Activated CD4-positive, alpha-beta T cell treated with anti-CD3 and anti-CD28 coated beads, Interleukin-10, Interleukin-2, amounts not matched to agents 100 ng/mL and 50 ng/mL, durations not matched to agents 16 hours and 8 hours (primary cell): Measurements from ENCODE around the gene ART3.

ENCODE experiments used
- DNase-seq: peaks from one replicate; pipeline ENCODE4 v3.0.0-alpha.2; 2020

Gene ART3

DNA sequence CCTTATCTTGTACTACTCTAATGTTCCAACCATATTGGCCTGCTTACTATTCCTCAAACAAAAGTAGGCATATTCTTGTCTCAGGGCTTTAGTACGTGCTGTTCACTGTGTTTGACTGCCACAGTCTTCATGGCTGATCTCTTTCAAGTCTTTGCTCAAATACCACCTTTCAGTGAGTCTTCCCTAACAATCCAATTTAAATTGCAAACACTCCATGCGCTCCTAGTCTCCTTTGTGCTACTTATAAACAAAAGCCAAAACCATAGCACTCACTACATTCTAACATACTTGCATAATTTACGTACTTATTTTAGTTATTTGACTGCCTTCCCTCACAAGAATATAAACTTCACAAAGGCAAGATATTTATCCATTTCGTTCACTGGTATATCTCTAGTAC is 1.7 kb upstream of the ART3 start:
- DNase-seq, result no peak

DNA sequence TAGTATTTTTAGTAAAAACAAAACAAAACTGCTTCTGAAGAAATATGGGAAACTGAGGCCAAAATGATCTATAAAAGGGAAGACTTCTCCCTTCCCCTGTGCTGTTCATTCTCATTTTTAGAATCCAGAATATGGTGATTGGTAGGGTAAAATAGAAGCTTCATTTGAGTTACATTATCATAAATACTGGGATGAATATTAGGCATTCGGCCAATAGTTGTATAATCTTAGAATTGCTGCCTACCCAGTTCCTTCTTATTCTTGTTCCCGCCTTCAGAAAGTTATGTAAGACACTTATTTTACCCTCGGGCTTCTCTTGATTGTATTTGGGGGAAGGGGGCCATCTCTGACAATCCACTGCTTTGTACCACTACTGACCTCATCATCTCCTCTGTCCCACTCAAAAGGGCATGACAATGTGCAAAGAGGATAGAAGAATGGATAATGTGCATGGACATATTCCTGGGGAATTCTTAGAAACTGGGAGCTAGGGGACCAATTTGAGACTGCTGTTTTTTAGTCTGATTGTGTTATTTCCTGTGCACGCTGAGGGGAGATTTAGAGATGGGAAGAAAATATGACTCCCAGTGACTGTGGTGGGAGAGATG is 588 bp downstream of the ART3 start:
- no peak for DNase-seq

DNA sequence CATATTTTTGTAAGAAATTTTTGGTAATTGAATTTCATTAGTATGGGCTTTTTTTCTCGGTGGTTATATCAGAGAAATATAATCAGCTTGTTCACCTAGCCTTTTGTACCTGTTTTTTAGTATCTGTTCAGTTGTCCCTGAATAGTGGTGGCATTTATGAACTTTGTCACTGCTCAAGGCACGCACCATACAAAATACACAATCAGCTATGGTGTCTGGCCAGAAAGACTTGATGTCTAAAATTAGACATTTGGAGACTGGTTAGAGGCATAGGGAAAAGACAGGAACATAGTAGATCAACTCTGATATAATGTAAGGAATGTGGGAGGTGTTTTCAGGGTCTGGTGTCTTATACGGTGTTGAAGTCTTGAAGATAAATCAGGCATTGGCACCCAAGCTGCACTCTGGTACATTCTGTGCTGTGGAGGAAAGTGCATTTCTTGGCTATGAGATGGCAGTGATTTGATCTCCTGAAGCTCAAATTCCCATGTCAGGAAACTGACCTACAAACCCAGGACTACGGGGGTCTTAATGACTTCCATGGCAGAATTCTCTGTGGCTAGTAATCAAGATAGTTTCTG is 3.6 kb downstream of the ART3 start:
- no peak for DNase-seq

DNA sequence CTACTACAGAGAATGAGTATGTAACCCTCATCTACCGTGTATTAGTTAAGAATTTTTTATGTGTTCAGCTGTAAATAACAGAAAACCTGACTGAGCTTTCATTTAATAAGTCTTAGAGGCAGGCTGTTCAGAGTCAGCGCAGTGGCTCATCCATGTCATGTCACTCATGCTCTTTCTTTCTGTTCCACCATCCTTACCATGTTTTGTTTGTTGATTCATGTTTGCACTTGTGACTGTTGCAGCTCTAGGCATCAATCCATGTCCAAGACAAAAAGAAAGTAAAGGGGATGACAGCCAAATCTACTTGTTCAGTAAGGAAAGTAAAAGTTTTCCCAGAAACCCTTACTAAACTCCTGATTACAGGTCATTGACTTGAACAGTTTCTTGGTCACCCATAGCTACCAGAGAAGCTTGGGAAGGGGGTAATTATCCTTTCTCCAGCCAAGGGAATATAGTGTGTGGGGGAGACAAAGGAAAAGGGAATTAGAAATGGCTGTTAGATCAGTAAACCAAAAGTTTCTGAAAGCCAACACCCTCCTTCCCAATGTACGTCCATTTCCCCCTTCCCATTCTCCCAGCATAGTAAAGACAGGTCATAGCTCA is 9.0 kb downstream of the ART3 start:
- no peak for DNase-seq

DNA sequence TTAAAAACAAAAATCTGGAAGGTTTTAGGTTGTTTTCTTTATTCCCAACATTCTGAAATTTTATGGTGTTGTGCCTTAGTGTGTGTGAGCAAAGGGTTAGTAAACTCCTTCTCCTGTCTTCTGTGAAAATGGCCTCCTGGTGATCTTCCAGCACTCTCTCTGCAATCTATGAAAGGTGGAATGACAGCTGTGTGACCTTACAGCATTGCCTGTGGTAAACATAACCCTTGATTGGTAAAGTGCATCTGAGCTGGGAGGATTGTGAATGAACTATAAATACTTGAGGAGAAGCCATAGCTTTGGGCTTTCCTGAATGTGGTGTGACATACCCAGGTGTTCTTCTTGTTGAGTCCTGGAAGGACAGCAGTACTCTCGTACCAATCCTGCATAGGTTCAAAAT is 10.0 kb downstream of the ART3 start:
- DNase-seq, result no peak

DNA sequence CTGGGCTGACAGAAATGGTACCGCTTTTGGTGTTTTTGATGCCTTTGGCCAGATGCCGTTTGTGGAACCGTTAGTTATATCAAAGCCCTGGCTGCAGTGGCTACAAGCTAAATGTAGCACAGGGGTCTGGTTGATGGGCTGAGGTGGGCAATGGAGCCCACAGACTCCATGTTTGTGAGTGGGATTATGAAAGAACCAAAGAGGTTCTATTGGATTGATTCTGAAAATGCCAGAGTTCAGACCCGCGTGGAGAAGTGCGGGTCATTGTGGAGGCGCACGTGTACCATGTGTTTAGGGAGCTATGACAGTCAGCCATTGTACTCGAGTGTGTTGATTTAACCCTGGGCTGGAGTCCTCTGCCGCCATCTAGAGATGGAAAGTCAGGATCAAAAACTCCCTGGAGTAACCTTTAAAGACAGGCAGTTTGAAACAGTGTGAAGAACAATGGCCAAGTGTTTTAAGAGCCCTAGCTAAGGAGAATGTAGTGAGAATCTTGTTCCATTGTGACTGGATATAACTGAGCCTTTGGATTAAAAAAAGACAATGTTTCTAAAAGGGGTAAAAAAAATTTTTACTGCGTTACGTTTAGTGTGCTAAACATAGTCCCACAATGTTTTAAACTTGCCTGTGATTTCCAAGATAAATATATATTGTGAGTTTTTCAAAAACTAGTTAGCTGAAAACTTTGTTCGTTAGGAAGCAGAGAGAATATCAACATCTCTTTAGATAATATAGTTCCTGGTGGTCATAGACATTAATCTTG is 12.7 kb downstream of the ART3 start:
- peak; percentile 54 for DNase-seq

DNA sequence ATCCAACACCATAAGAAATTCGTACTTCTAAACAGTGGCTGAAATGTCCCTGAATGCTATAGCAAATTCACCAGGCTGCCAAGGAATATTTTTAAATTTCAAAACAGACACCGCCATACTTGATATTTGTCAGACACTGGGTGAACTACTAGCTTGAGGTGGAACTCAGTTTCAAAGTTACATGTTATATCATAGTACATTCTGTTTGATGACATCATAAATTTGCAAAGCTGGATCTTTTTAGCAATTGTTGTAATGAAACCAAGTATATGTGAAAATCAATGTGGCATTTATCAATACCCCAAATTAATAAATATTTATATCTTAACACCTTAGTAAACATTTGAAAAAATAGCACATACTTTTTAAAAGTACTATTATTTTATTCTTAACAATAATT is 14.2 kb downstream of the ART3 start:
- no peak for DNase-seq

DNA sequence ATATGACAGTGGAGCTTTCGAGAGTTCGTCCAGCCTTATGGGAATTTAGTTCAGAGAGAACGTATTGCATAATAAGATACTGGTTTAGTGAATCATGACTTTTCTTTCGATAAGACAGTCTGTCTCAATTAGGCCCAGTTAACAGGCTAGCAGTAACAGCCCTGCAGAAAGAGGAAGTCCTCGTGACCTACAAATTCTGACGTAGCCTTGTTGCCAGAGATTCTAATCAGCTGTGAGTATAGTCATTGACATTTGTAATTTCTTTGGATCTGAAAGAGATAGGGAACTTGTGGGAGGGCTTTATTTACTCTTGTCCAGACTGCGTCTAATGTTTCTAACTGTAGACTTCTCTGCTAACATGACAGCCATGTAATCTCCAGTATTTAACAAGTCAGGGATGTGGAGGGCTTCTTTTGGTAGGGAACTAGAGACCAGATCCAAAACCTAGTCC is 15.8 kb downstream of the ART3 start:
- peak; percentile 26 for DNase-seq

DNA sequence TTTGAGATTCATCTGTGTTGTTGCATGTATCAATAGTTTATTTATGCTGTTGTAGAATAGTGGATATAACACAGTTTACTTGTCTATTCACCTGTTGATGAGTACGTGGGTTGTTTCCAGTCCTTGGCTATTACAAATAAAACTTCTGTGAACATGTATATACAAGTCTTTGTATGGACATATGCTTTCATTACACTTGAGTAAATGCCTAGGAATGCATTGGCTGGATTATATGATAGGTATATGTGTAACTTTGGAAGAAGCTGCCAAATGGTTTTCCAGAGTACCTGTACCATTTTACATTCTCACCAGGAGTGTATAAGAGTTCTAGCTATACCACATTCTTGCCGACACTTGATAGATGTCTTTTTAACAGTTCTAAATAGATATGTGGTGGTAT is 16.5 kb downstream of the ART3 start:
- DNase-seq, result no peak

DNA sequence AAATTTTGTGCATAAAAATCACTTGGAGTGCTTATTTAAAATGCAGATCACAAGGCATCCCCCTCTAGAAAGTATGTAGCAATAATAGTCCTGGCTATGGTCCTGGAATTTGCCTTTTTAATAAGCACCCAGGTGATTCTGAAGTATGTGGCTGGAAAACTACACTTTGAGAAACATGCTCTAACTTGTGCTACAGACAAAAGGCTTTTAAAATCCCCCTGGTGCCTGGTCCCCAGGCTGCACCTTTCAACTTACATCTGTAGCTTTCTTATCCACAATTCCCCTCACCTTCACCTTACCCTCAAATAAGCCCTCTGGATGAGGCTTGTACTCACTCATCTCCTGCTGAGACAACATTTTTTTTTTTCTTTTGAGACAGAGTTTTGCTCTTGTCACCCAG is 21.1 kb downstream of the ART3 start:
- no peak for DNase-seq

DNA sequence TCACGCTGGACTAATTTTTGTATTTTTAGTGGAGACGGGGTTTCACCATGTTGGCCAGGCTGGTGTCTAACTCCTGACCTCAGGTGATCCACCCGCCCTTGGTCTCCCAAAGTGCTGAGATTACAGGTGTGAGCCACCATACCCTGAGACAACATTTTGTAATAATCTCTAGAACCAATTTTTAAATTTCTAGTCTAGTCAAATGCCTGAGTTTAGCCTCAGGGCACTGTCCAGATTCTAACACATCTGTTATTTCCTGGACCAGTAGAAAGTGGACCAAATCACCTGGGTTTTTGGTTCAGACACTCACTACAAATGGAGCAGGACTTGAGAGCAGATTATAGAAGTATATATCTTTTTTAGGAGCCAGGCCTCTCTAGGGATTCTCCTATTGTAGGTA is 21.6 kb downstream of the ART3 start:
- DNase-seq, result no peak

DNA sequence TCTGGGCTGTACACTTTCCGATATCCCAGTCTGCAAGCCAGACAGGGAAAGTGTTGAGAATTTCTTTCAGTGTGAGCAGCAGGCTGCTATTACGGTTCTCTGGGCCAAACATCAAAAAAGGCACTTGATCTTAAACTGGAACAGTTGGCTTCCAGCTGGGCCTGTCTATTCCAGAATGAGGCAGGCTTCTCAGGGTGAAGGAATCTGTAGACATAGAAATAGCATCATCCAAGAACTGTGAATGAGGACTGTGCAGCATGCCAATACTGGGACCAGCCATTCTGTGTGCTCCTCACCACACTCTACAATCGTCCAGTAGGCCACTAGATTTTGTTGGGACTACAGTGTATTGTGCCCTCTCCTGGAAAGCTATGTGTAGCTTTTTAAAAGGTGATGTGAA is 31.1 kb downstream of the ART3 start:
- no peak for DNase-seq

DNA sequence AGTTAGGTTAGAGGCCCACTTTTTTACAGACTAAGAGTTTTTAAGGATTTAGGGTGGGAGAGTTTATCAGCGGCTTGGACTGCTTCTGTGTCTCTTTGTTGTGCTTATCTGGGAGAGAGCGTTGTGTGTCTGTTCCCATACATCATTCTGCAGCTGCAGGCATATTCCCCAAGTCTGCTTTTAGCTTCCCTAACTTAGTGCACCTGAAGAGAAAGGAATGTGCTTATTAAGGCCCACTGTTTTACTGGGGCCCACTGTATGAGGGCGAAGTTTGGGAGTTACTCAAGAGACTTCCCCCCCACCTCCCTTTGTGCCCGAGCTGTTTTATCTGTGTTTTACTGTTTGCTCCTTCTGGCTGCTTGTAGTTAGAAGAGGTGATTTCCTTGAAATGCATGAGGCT is 31.9 kb downstream of the ART3 start:
- no peak for DNase-seq

DNA sequence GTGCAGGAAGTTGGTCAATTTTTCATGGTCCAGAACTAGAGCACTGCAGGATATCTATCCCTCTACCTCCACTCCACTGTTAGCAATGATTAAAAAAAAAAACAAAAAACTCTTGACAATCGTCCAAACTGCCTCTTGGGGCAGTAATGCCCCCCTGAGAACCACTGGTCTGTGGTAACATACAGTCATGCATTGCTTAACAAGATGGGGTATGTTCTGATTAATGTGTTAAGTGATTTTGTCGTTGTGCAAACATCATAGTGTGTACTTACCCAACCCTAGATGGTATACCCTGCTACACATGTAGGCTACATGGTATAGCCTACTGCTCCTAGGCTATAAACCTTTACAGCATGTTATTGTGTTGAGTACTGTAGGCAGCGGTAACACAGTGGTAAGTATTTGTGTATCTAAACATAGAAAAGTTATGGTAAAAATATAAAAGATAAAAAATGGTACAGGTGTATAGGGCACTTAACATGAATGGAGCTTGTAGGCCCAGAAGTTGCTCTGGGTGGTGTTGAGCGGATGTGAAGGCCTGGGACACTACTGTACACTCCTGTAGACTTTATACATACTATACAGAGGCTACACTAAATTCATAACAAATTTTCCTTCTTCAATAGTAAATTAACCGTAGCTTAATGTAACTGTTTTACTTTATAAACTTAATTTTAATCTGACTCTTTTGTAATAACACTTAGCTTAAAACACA is 34.1 kb downstream of the ART3 start:
- DNase-seq, result peak; percentile 22

DNA sequence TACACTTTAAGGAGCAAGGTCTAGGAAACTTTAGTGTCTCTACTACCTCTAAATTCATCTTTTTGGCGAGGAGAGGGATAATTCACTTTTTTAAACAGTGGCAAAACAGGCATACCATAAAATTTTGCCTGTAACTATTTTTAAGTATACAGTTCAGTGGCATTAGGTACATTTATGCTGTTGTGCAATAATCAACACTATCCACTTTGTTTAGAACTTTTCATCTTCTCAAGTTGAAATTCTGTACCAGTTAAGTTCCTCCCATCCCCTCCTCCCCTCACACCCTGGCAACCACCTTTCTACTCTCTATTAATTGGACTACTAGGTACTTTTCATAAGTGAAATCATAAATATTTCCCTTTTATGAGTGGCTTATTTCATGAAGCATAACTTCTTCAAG is 42.3 kb downstream of the ART3 start:
- DNase-seq, result no peak

DNA sequence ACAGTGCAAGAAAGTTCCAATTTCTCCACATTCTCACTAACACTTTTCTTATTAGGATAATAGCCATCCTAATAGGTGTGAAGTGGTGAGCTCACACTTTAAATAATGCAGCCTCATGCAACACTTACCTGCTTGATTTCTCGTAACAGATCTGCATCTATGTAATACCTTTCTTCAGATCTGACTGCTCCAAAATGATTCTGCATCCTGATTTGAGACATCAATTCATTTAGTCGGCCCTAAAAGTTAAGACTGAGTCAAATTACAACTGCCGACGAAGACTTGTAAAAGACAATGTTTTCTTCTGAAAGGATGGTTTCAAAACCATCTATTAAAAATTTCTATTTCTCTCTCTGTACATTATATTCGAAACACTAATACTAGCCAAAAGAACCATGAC is 43.0 kb downstream of the ART3 start:
- DNase-seq, result peak; percentile 61

DNA sequence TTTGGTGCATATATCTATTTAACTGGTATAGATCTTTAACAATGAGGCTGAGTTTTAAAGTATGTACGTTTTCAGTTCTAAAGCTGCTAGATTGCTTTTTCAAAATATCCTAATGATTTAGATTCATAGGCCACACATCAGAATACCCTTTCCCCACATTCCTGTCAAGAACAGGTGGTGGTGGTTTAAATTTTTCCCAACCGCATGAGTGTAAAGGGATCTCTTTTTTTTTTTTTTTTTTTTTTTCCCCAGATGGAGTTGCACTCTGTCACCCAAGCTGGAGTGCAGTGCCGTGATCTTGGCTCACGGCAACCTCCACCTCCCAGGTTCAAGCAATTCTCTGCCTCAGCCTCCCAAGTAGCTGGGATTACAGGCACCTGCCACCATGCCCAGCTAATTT is 45.7 kb downstream of the ART3 start:
- DNase-seq, result no peak

DNA sequence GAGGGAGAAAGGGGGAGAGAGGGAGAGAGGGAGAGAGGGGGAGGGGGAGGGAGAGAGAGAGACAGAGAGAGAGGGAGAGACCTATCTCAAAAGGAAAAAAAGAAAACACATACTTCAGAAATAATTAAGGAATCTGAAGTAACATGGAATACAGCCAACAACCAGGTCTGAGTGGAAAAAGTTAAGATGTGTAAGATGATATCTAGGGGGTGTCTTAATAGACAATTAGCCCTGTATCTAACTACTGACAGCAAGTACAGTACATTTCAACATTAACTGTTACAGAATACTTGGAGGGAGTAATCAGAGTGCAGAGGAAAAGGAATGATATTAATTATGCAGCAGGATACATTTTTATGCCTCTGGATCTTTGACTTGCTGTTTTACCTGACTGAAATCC is 51.3 kb downstream of the ART3 start:
- DNase-seq, result no peak

DNA sequence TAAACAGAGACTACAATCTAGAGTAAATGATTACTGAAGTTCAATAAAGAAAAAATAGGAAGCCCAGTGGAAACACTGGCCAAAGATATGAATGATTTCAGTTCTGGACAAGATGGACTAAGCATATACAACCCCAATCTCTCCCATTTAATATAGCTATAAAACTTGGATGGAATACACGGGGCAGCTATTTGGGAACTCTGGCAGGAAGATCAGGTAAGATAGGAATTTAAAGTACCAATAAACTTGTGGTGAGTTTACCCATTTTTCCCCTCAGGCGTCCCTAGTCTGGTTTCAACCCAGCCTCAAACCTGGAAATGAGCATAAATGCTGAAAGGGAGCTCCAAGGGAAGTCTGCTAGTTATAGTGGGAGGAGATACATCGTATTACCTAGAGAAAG is 53.2 kb downstream of the ART3 start:
- DNase-seq, result no peak

DNA sequence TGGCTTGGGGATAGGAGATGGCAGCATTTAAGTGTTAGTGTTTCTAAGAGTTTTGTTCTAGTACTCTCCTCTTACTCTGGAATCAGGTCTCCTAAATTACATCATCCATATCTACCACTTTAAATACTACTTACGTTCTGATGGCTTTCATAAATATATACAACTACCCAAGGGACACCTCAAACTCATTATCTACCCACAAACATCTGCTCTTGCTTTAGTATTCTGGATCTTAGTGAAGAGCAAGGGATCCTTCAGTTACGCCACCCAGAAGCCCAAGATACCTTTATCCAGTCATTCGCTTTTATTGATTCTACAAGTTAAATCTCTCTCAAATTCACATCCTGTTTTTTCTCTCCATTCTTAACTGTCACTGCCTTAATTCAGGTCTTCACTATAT is 66.7 kb downstream of the ART3 start:
- DNase-seq, result no peak

DNA sequence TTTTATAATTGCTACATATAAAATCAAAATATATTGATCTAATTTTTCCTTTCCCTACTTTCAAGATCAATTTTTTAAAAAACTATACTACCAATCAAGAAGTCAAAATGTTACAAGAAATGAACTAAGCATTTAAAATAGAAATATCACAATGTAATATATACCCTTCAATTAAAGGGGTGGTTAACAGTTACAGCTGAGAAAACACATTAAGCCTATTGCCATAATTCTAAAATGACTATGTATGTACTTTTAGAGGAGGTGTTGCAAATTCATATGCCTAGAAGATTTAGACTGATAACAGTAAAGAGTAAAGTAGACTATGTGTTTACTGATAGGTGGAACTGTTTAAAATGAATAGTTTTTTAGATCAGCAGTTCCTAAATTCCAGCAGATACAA is 70.0 kb downstream of the ART3 start:
- DNase-seq, result no peak

DNA sequence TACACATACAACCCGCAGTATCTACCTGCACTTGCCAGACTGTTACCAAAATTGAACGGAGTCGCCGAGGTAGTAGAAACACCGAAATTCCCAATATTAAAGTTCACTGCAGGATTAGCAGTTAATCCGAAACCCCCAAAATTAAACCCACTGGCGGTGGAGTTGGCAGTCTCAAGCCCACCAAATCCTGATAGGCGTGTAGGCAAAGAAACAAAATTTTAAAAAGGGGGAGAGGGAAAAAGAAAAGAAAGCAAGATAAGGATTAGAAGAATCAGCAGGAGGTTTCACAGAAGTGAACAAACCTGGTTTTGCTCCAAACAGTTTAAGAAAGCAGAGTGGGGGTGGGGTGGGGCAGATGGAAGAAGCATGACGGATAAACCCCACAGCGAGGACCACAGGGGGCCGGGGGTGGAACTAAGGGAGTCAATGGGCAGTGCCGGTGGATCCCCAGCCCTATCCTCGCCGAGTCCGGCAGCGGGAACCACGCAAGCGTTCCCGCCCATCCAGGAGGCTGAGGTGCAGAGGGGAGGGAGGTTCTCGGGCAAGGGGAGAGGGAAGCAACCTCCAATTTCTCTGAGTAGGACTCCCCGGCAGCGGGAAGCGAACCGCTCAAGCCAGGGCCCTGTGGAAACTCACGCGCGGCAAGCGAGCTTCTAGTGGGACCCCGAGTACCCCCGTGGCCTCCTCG is 73.1 kb downstream of the ART3 start:
- DNase-seq, result peak; percentile 74
